Small intestine (tissue), 7 donors: ENCODE measurements around the gene NCKAP5. TPM values are rescaled to one million over a fixed set of nuclear protein-coding genes. Genes with fewer than 3 reads are reported as not detected.

Experiments
- DNase-seq, 2 donors: peaks; one replicate each; pipeline versions ENCODE4 v3.0.0 to v3.0.0-alpha.2; 2013
- FAIRE-seq: peaks from 2 replicates; lab custom pipeline; 2012; peaks lifted over from hg19 to GRCh38; lab: Jason Lieb, UNC
- H3K27ac ChIP-seq, 3 donors: one replicate each; pipeline ENCODE4 v1.5.1; 2013; ENCODE audit warnings: low read length in 2 of 3, mild to moderate bottlenecking in 2 of 3, control low read depth in 1 of 3, inconsistent platforms in 1 of 3, low read depth in 1 of 3, moderate library complexity in 1 of 3
- H3K27me3 ChIP-seq, 3 donors: one replicate each; pipeline ENCODE4 v1.6.1; 2013; ENCODE audit warnings: low read length in 3 of 3, inconsistent platforms in 1 of 3; ENCODE audit not compliant: control insufficient read depth in 3 of 3, insufficient read depth in 3 of 3
- H3K36me3 ChIP-seq, 3 donors: one replicate each; pipeline ENCODE4 v1.6.1; 2013; ENCODE audit warnings: low read length in 3 of 3, inconsistent platforms in 1 of 3, low read depth in 1 of 3, mild to moderate bottlenecking in 1 of 3, moderate library complexity in 1 of 3; ENCODE audit not compliant: control insufficient read depth in 3 of 3, insufficient read depth in 2 of 3
- H3K4me1 ChIP-seq, 3 donors: one replicate each; pipeline ENCODE4 v1.6.1; 2013; ENCODE audit warnings: low read length in 2 of 3, inconsistent platforms in 1 of 3, low read depth in 1 of 3, mild to moderate bottlenecking in 1 of 3, moderate library complexity in 1 of 3; ENCODE audit not compliant: control insufficient read depth in 3 of 3, insufficient read depth in 2 of 3
- H3K4me3 ChIP-seq, 3 donors: one replicate each; pipeline ENCODE4 v1.5.1; 2013; ENCODE audit warnings: low read length in 3 of 3, control low read depth in 1 of 3, inconsistent platforms in 1 of 3, low read depth in 1 of 3, mild to moderate bottlenecking in 1 of 3, moderate library complexity in 1 of 3
- H3K9me3 ChIP-seq, 2 donors: one replicate each; pipeline ENCODE4 v1.6.1; 2013; ENCODE audit warnings: low read depth in 1 of 2, low read length in 1 of 2; ENCODE audit not compliant: control insufficient read depth in 2 of 2, insufficient read depth in 1 of 2
- WGBS, 3 donors: extraction: QIAGEN DNeasy Blood & Tissue Kit; methylation state at CpG; one replicate each; pipeline ENCODE4 v1.1.7; 2013; 5-methylcytosine and 5-hydroxymethylcytosine counted together
- polyA plus RNA-seq, 4 donors: library from polyadenylated mRNA; stranded (reverse) in 3 of 4; unstranded in 1 of 4; fragments of 200-250 nt in 3 of 4; fragments of 120-200 nt in 1 of 4; gene quantifications; one replicate each; pipeline versions ENCODE4 v1.2.1 to v1.2.3, GENCODE V29; 2013
- donor health status: healthy with polysubstance abuse.
- donor health status: control.
- donor health status: control.
- donor health status: Bipolar disorder and iron deficiency.
- donor health status: healthy.

The NCKAP5 gene
- polyA plus RNA-seq, 4 donors, result 0.52 to 7.8 (median 6.5) TPM

- FAIRE-seq, result no peak
- no peaks in the 10 kb centered on the region for H3K27me3 ChIP-seq
Measured at GRCh38 chr2:132690664-132691303, 877.5 kb downstream of the NCKAP5 start.

GRCh38 chr2:132681766-132682165 lies 886.5 kb downstream of the NCKAP5 start:
- WGBS, 3 donors, result 80 to 90% (median 83%) methylated on average over 1 of the region's 1 CpG
- H3K4me1 ChIP-seq, result no peaks in the 10 kb centered on the region
- no peak overlapping the region for H3K4me3 ChIP-seq
- FAIRE-seq (no peak), DNase-seq (no peak)
- peaks cover 0 to 3% (median 0%) of the 10 kb centered on the region in 3 donors for H3K27me3 ChIP-seq
- no peak overlapping the region for H3K27ac ChIP-seq
- H3K36me3 ChIP-seq, result no peaks in the 10 kb centered on the region
- no peaks in the 10 kb centered on the region for H3K9me3 ChIP-seq

More at GRCh38 chr2:132690664-132691303, 877.5 kb downstream of the NCKAP5 start:
- H3K27ac ChIP-seq, result no peak overlapping the region
- no peak overlapping the region for H3K4me3 ChIP-seq
- no peaks in the 10 kb centered on the region for H3K4me1 ChIP-seq
- no peaks in the 10 kb centered on the region for H3K36me3 ChIP-seq
- no peaks in the 10 kb centered on the region for H3K9me3 ChIP-seq
- 48 to 80% (median 62%) methylated on average over 1 of the region's 1 CpG for WGBS, 3 donors
- no peak for DNase-seq

- Histone ChIP-seq H3K27ac (no peak overlapping the region), H3K9me3 (no peaks in the 10 kb centered on the region), H3K4me3 (no peak overlapping the region), H3K36me3 (no peaks in the 10 kb centered on the region), H3K4me1 (no peaks in the 10 kb centered on the region), H3K27me3 (peaks cover 0 to 3% (median 0%) of the 10 kb centered on the region in 3 donors)
- DNase-seq, result no peak
- WGBS, 3 donors, result 60 to 81% (median 76%) methylated on average over 3 of the region's 3 CpGs
- FAIRE-seq, result no peak
Measured at GRCh38 chr2:132680544-132680943, 887.7 kb downstream of the NCKAP5 start.

DNA sequence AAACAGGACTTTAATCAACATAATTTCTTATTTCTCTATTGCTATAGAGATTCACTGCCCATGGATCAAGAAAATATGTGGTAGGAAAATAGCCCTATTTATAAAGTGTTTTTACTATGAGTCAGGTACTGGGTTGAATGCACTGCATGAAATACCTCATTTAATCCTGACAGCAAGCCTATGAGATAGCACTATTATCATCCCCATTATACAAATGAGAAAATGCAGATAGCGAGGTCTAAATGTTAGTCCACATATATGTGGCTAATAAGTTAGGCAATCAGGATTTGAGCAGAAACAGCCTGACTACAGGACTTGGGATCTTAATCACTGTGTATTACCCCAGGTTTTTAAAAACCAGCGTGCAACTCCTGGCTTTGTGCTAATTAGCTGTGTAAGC lies 889.8 kb downstream of the NCKAP5 start:
- 91 to 93% (median 92%) methylated on average over 2 of the region's 2 CpGs for WGBS, 3 donors
- H3K27me3 ChIP-seq, result peaks cover 0 to 3% (median 0%) of the 10 kb centered on the region in 3 donors

DNA sequence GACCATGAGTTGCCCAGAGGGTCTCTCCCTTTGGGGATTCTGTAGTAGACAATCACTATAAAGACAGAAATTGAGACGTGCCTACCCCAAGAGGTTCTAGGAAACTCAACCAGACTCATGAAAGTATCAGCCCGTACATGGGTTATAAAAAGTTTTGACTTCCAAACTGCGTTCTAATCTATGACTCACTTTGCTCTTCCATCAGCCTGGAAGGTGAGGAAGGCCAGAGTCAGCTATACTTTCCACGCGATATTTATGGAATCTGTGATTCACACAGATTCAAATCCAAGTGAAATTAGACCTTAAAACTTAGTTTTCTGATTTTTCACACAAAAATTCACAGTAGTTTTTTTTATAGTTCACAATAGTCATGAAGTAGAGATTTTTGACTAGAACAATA lies 890.6 kb downstream of the NCKAP5 start:
- no peaks in the 10 kb centered on the region for H3K9me3 ChIP-seq
- H3K27ac ChIP-seq, result no peak overlapping the region
- H3K4me3 ChIP-seq, result no peak overlapping the region
- FAIRE-seq (no peak), DNase-seq (no peak)
- 86 to 91% (median 89%) methylated on average over 5 of the region's 5 CpGs for WGBS, 3 donors
- H3K27me3 ChIP-seq, result peaks cover 0 to 3% (median 0%) of the 10 kb centered on the region in 3 donors
- H3K36me3 ChIP-seq, result no peaks in the 10 kb centered on the region
- H3K4me1 ChIP-seq, result no peaks in the 10 kb centered on the region

More for the DNA sequence above, 889.8 kb downstream of the NCKAP5 start:
- no peak overlapping the region for H3K27ac ChIP-seq
- DNase-seq, result no peak
- H3K36me3 ChIP-seq, result no peaks in the 10 kb centered on the region
- H3K4me3 ChIP-seq, result no peak overlapping the region
- no peak for FAIRE-seq
- no peaks in the 10 kb centered on the region for H3K4me1 ChIP-seq
- no peaks in the 10 kb centered on the region for H3K9me3 ChIP-seq

- H3K4me3 ChIP-seq, result no peak overlapping the region
- no peaks in the 10 kb centered on the region for H3K36me3 ChIP-seq
- no peaks in the 10 kb centered on the region for H3K4me1 ChIP-seq
- no peaks in the 10 kb centered on the region for H3K9me3 ChIP-seq
- WGBS, 3 donors, result 22 to 53% (median 26%) methylated on average over 2 of the region's 2 CpGs
- H3K27ac ChIP-seq, result no peak overlapping the region
- peaks cover 0 to 3% (median 0%) of the 10 kb centered on the region in 3 donors for H3K27me3 ChIP-seq
- FAIRE-seq (no peak), DNase-seq (no peak)
Measured at GRCh38 chr2:132676999-132677398, 891.3 kb downstream of the NCKAP5 start.

DNA sequence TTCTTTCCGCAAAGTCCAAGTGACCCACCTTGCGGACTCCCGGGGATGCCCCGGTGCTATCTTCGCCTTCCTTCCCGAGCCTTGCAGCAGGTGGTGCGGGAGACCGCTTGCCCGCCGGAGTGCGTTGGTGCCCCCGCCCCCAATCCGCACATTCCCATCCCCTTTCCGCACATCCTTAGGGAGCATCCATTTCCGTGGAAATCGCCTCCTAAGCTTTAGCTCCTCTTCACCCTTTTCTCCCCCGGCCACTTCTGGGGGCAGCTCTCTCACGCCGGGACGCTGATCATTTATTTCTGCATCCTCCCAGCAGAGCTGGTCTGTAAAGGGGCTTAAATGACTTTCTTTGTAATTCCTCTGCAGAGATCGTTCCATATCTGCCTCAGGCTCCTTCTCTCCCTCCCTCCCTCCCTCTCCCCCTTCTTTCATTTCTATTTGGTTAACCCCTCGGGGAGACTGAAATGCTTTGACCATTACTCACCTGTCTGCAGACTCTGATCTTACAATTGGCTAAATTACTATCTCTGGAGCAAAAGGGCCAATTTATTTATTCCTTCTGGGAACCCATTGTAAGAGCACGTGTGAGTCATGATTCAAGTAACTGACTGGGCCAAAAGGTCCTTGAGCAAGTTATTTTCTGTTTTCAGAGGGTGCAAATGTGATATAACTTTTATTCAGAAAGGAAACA lies 897.0 kb downstream of the NCKAP5 start:
- Histone ChIP-seq H3K9me3 (no peaks in the 10 kb centered on the region), H3K4me3 (peak overlapping the region in 2 of 3 donors; percentile 32 to 44), H3K36me3 (no peaks in the 10 kb centered on the region), H3K27me3 (peaks cover 8 to 44% (median 15%) of the 10 kb centered on the region in 3 donors), H3K27ac (no peak overlapping the region), H3K4me1 (peaks cover 0 to 9% (median 3%) of the 10 kb centered on the region in 3 donors)
- DNase-seq (peak in 1 of 2 donors; percentile 30), FAIRE-seq (no peak)
- 5 to 18% (median 15%) methylated on average over 22 to 23 of the region's 23 CpGs for WGBS, 3 donors

- Histone ChIP-seq H3K4me3 (peak overlapping the region in 2 of 3 donors; percentile 32 to 44), H3K9me3 (no peaks in the 10 kb centered on the region), H3K27ac (no peak overlapping the region), H3K27me3 (peaks cover 8 to 46% (median 15%) of the 10 kb centered on the region in 3 donors), H3K4me1 (peaks cover 0 to 9% (median 3%) of the 10 kb centered on the region in 3 donors), H3K36me3 (no peaks in the 10 kb centered on the region)
- 1 to 3% (median 1%) methylated on average over 35 to 44 of the region's 44 CpGs for WGBS, 3 donors
- DNase-seq (peak; percentile 9 to 62), FAIRE-seq (no peak)
Measured at GRCh38 chr2:132670496-132671150, 897.6 kb downstream of the NCKAP5 start.
